T-helper 2 cell treated with Interferon-gamma antibody and Interleukin-4, amounts not matched to agents 5 μg/mL and 100 μg/mL, for 36 hours (primary cell): ENCODE data around the gene CACNG8.
"Not testable (repeated sequence)": the region's sequence is repeated elsewhere in the genome, so short reads cannot be mapped to it uniquely, and the experiment has no call there.

Source experiments
- DNase-seq: peaks from one replicate; pipeline ENCODE4 v3.0.0; 2021; ENCODE audit warnings: low spot score
- H3K27ac Mint-ChIP-seq: one replicate; pipeline ENCODE4 v1.8.0; 2021; ENCODE audit warnings: mild to moderate bottlenecking, mixed read lengths
- H3K27me3 Mint-ChIP-seq: one replicate; pipeline ENCODE4 v1.8.0; 2021; ENCODE audit warnings: low read depth, mixed read lengths
- H3K36me3 Mint-ChIP-seq: one replicate; pipeline ENCODE4 v1.8.0; 2021; ENCODE audit warnings: low read depth, mixed read lengths
- H3K4me1 Mint-ChIP-seq: one replicate; pipeline ENCODE4 v1.8.0; 2021; ENCODE audit warnings: low read depth, mixed read lengths
- H3K4me3 Mint-ChIP-seq: one replicate; pipeline ENCODE4 v1.8.0; 2022; ENCODE audit warnings: mild to moderate bottlenecking, moderate library complexity, mixed read lengths
- H3K9me3 Mint-ChIP-seq: one replicate; pipeline ENCODE4 v1.8.0; 2021; ENCODE audit warnings: mixed read lengths

The CACNG8 gene

DNA sequence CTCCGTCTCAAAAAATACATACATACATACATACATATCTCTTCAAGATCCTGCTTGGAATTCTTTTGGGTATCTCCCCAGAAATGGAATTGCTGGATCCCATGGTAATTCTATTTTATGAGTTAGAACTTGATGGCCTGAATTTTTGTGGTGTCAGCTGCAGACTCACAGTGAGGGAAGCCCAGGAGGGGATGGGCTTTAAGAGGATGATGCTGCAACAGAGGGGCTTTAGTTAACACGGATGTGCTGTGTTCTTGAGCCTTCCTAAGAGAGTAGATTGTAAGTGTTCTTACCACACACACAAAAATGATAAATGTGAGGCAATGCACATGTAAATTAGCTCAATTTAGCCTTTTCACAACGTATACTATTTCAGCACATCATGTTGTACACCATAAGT is 60.5 kb downstream of the CACNG8 start:
- Mint-ChIP-seq H3K27me3 (peaks cover 5% of the 10 kb centered on the region), H3K9me3 (no peaks in the 10 kb centered on the region), H3K4me1 (peaks cover 15% of the 10 kb centered on the region), H3K27ac (no peak overlapping the region), H3K36me3 (no peaks in the 10 kb centered on the region), H3K4me3 (no peak overlapping the region)
- no peak for DNase-seq

DNA sequence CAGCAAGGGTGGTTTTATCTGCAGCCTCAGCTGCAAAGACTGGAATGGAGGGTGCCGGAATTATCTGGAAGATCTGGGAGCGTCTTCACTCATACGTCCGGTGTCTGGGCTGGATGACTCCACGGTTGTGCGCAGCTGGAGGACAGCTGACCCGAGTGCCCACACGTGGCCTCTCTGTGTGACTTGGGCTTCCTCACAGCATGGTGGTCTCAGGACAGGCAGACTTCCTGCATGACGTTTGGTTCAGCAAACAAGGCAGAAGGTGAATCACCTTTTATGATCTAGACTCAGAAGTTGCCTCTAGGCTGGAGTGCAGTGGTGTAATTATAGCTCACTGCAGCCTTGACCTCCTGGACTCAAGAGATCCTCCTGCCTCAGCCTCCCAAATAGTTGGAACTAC is 61.9 kb downstream of the CACNG8 start:
- Mint-ChIP-seq H3K4me1 (peaks cover 15% of the 10 kb centered on the region), H3K9me3 (no peaks in the 10 kb centered on the region), H3K36me3 (no peaks in the 10 kb centered on the region), H3K27ac (no peak overlapping the region), H3K27me3 (peaks cover 8% of the 10 kb centered on the region), H3K4me3 (no peak overlapping the region)
- DNase-seq, result no peak

- H3K27me3 Mint-ChIP-seq, result peaks cover 10% of the 10 kb centered on the region
Measured at GRCh38 chr19:54026656-54027055, 63.9 kb downstream of the CACNG8 start.

DNA sequence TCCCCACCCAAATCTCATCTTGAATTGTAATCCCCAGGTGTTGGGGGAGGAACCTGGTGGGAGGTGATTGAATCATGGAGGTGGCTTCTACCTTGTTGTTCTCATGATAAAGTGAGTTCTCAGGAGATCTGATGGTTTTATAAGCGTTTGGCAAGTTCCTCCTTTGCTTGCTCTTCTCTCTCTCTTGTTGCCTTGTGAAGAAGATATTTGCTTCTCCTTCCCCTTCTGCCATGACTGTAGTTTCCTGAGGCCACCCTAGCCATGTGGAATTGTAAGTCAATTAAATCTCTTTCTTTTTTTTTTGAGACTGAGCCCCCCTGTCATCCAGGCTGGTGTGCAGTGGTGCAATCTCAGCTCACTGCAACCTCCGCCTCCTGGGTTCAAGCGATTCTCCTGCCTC is 66.6 kb downstream of the CACNG8 start:
- DNase-seq, result no peak
- H3K4me1 Mint-ChIP-seq, result no peaks in the 10 kb centered on the region
- peaks cover 4% of the 10 kb centered on the region for H3K27me3 Mint-ChIP-seq
- H3K36me3 Mint-ChIP-seq, result no peaks in the 10 kb centered on the region
- H3K4me3 Mint-ChIP-seq, result no peak overlapping the region
- no peak overlapping the region for H3K27ac Mint-ChIP-seq
- no peaks in the 10 kb centered on the region for H3K9me3 Mint-ChIP-seq

More at GRCh38 chr19:54026656-54027055, 63.9 kb downstream of the CACNG8 start:
- Mint-ChIP-seq H3K27ac (no peak overlapping the region), H3K9me3 (no peaks in the 10 kb centered on the region), H3K4me1 (peaks cover 5% of the 10 kb centered on the region), H3K36me3 (no peaks in the 10 kb centered on the region), H3K4me3 (no peak overlapping the region)
- no peak for DNase-seq

GRCh38 chr19:54029930-54030490 is 67.3 kb downstream of the CACNG8 start:
- H3K9me3 Mint-ChIP-seq, result no peaks in the 10 kb centered on the region
- H3K36me3 Mint-ChIP-seq, result no peaks in the 10 kb centered on the region
- DNase-seq, result peak; percentile 33
- H3K4me1 Mint-ChIP-seq, result no peaks in the 10 kb centered on the region
- peaks cover 4% of the 10 kb centered on the region for H3K27me3 Mint-ChIP-seq
- H3K4me3 Mint-ChIP-seq, result no peak overlapping the region
- H3K27ac Mint-ChIP-seq, result no peak overlapping the region

DNA sequence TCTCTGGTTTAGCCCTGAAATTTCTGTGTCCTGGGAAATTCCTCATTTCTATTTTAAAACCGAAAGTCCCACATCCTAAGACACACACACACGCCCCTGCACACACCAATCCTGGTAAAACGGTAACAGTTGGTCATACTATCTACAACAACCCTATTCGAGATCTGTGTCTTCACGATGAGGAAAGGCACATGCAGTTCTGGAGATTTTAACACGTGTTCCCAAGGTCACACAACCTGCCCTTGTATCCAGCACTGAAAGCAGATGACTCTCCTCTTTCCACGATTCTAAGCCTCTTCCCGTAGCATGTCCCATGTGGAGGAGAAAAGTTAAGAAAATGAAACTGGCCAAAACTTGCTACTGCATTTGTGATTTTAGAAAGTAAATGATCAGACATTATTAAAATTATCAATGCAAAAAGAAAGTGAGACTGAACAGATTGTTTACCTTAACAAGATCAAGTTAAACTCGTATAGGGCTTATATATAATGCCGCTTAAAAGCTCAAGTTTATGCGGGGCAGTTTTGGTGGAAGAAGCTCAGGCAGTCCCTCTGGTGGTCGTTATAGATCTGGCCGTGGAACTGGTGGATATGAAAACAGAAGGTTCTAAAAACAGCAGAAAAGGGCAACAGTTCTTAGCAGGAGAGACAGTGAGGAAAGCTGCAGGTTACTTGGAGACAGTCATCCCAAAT is 68.3 kb downstream of the CACNG8 start:
- Mint-ChIP-seq H3K27me3 (peaks cover 4% of the 10 kb centered on the region), H3K27ac (no peak overlapping the region), H3K9me3 (no peaks in the 10 kb centered on the region), H3K36me3 (no peaks in the 10 kb centered on the region), H3K4me1 (no peaks in the 10 kb centered on the region), H3K4me3 (no peak overlapping the region)
- no peak for DNase-seq

DNA sequence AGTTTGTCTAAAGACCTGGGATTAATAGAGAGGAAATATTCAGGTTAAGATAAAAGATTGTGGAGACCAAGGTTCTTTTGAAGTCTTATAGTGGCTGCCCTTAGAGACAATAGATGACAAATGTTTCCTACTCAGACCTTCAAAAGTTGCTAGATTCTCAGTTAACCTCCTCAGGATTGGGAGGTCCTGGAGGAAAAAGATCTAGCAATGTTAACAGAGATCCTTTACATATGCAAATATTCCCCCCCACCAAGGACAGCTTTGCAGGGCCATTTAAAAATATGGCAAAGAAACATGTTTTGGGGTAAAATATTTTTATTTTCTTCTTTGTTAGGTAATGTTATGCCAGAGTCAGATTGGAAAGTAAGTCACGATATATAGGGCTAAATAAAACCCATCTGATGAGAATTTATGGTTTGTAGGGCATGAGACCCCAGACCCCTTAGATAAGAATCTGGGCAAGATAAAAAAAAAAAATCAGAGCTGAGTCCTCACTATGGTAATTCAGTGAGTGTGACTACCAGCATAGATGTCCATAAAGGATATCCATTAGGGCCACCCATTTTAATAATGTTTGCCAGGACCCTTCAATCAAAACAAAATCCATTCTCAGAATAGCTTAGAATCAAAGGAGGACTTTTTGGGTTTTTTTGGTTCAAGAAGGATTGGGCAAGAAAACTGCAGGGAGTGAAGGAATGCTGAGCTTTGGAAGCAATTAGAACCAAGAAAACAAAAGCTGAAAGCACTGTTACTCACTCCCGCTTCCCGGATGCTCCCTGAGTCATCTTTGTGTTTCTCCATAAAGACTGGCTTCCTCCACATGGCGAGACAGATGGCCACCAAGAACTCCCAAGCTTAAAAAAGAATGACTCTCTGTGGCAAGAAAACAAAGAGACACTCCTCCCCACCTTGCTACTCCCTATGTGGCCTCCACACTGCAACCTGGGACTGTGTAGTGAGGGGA is 72.8 kb downstream of the CACNG8 start:
- Mint-ChIP-seq H3K27me3 (no peaks in the 10 kb centered on the region), H3K9me3 (no peaks in the 10 kb centered on the region), H3K36me3 (no peaks in the 10 kb centered on the region), H3K27ac (no peak overlapping the region), H3K4me3 (no peak overlapping the region), H3K4me1 (no peaks in the 10 kb centered on the region)
- no peak for DNase-seq

GRCh38 chr19:54036542-54036941 is 73.8 kb downstream of the CACNG8 start:
- not testable (repeated sequence) for H3K27me3 Mint-ChIP-seq, H3K4me3 Mint-ChIP-seq, H3K4me1 Mint-ChIP-seq, H3K36me3 Mint-ChIP-seq, DNase-seq, H3K27ac Mint-ChIP-seq, H3K9me3 Mint-ChIP-seq
